SK-N-SH treated with all-trans-retinoic acid at 6 μM for 48 hours (cell line): Measurements from ENCODE around the gene RNF166.

Experiments used
- ARNTL ChIP-seq: fragments of 450-650 bp; formaldehyde crosslinking; IDR thresholded peaks from 2 replicates; pipeline ENCODE4 v1.5.0; 2020; ENCODE audit warnings: low read depth, mild to moderate bottlenecking, moderate library complexity, borderline replicate concordance
- ESRRG ChIP-seq: fragments of 250-450 bp; sonication (Bioruptor Pico); IDR thresholded peaks from 2 replicates; pipeline ENCODE4 v1.6.1; 2021; ENCODE audit warnings: mild to moderate bottlenecking
- ISL1 ChIP-seq: fragments of 250-450 bp; sonication (Bioruptor Pico); IDR thresholded peaks from 2 replicates; pipeline ENCODE4 v2.1.2; 2022; ENCODE audit warnings: mild to moderate bottlenecking, moderate library complexity
- PATZ1 ChIP-seq: fragments of 250-450 bp; sonication (Bioruptor Pico); IDR thresholded peaks from 2 replicates; pipeline ENCODE4 v1.8.0; 2020; ENCODE audit warnings: mild to moderate bottlenecking, moderate library complexity, borderline replicate concordance
- POU6F1 ChIP-seq: fragments of 250-450 bp; sonication (Bioruptor Pico); IDR thresholded peaks from 2 replicates; pipeline ENCODE4 v1.8.0; 2021; ENCODE audit warnings: low read depth, mild to moderate bottlenecking, moderate library complexity, borderline replicate concordance
- RARB ChIP-seq: fragments of 250-450 bp; sonication (Bioruptor Pico); IDR thresholded peaks from 2 replicates; pipeline ENCODE4 v1.8.0; 2021; ENCODE audit warnings: mild to moderate bottlenecking, moderate library complexity
- TCF4 ChIP-seq: fragments of 250-450 bp; sonication (Bioruptor Pico); IDR thresholded peaks from 2 replicates; pipeline ENCODE4 v1.8.0; 2021; ENCODE audit warnings: mild to moderate bottlenecking, moderate library complexity, borderline replicate concordance
- TOX ChIP-seq: fragments of 250-450 bp; sonication (Bioruptor Pico); IDR thresholded peaks from 2 replicates; pipeline ENCODE4 v1.8.0; 2021; ENCODE audit warnings: mild to moderate bottlenecking, moderate library complexity, borderline replicate concordance
- ZFP3 ChIP-seq: fragments of 250-450 bp; sonication (Bioruptor Pico); IDR thresholded peaks from 2 replicates; pipeline ENCODE4 v1.5.0; 2020; ENCODE audit warnings: mild to moderate bottlenecking, moderate library complexity
- ZFP30 ChIP-seq: fragments of 450-650 bp; formaldehyde crosslinking; IDR thresholded peaks from 2 replicates; pipeline ENCODE4 v1.5.0; 2022; ENCODE audit warnings: mild to moderate bottlenecking, moderate library complexity
- ZNF565 ChIP-seq: fragments of 450-650 bp; formaldehyde crosslinking; conservative IDR thresholded peaks from 2 replicates; pipeline ENCODE4 v1.5.0; 2020; ENCODE audit warnings: low read depth, mild to moderate bottlenecking, moderate library complexity

- TF ChIP-seq ZFP3 (no peak), ISL1 (no peak), ARNTL (CRISPR knock-in tag) (no peak), ZNF565 (CRISPR knock-in tag) (no peak), PATZ1 (CRISPR knock-in tag) (no peak), ESRRG (no peak), TCF4 (no peak), ZFP30 (CRISPR knock-in tag) (no peak), RARB (CRISPR knock-in tag) (no peak), TOX (CRISPR knock-in tag) (no peak), POU6F1 (no peak)
Observed at GRCh38 chr16:88661468-88661867, 44.7 kb downstream of the RNF166 start.
